Measurements from ENCODE around the gene PIEZO2. TPM values are rescaled to one million over a fixed set of nuclear protein-coding genes. Genes with fewer than 3 reads are reported as not detected.

The PIEZO2 gene
- total RNA-seq, 1 experiment from 2014 or later: 0.57 TPM

- BruUV-seq (replicated peaks): no TSS peak
- peaks cover 4% of the 10 kb centered on the region; the same call in 1 of the 2 replicates for H3K27me3 ChIP-seq (ENCODE audit: control insufficient read depth, insufficient read depth, low read length)
- no peak overlapping the region for H3K4me3 ChIP-seq (ENCODE audit: low read depth in 2 of 2, low read length in 2 of 2)
- TF ChIP-seq POLR2AphosphoS5 (IDR thresholded peaks at IDR 0.05; ENCODE audit: low read depth, low read length): no peak
- no peak for TF ChIP-seq TCF7L2 (IDR thresholded peaks at IDR 0.05; ENCODE audit: low read depth, low read length)
- no peak for TF ChIP-seq REST (IDR thresholded peaks at IDR 0.05; ENCODE audit: insufficient read depth in 1 of 2, low read depth in 2 of 2, low read length in 1 of 2)
- TF ChIP-seq SIN3A (IDR thresholded peaks at IDR 0.05; ENCODE audit: borderline replicate concordance, insufficient read depth, low read depth, low read length): no peak
- no peak for TF ChIP-seq CTCF (IDR thresholded peaks at IDR 0.05)
- CTCF ChIA-PET: no interaction called here
- no peaks in the 10 kb centered on the region for H3K36me3 ChIP-seq (ENCODE audit: control insufficient read depth, insufficient read depth, low read length)
- H3K9me3 ChIP-seq (ENCODE audit: control insufficient read depth, insufficient read depth, low read depth, low read length): no peaks in the 10 kb centered on the region
- H3K4me1 ChIP-seq (ENCODE audit: control insufficient read depth, insufficient read depth, low read length): no peaks in the 10 kb centered on the region
- POLR2A ChIA-PET: no interaction called here
- DNase-seq (ENCODE audit: low read depth, low spot score) (no peak), ATAC-seq (no peak)
- no peak overlapping the region for H3K27ac ChIP-seq (ENCODE audit: low read length)
- in situ Hi-C loops (cut with HindIII; ENCODE audit: low pct_unique_long_range_greater_than_20kb, low sequenced_read_pairs): no loop called here
- intact Hi-C loops (cut with micrococcal nuclease; ENCODE audit: unreplicated experiment): loop anchor here (10.0 kb wide), 1 partner anchor 700 kb away; no protein-coding TSS in a partner anchor
These were observed 374.3 kb downstream of the PIEZO2 start for GRCh38 chr18:10775026-10775425.

GRCh38 chr18:10771053-10771709, 378.2 kb downstream of the PIEZO2 start:
- in situ Hi-C loops (cut with HindIII; ENCODE audit: low pct_unique_long_range_greater_than_20kb, low sequenced_read_pairs): no loop called here
- intact Hi-C loops (cut with micrococcal nuclease; ENCODE audit: unreplicated experiment): loop anchor here (10.0 kb wide), 1 partner anchor 704 kb away; no protein-coding TSS in a partner anchor
- POLR2A ChIA-PET: no interaction called here

More at GRCh38 chr18:10771053-10771709, 378.2 kb downstream of the PIEZO2 start:
- Histone ChIP-seq H3K9me3 (ENCODE audit: control insufficient read depth, insufficient read depth, low read depth, low read length) (no peaks in the 10 kb centered on the region), H3K27ac (ENCODE audit: low read length) (no peak overlapping the region), H3K36me3 (ENCODE audit: control insufficient read depth, insufficient read depth, low read length) (no peaks in the 10 kb centered on the region), H3K27me3 (ENCODE audit: control insufficient read depth, insufficient read depth, low read length) (peaks cover 4% of the 10 kb centered on the region), H3K4me1 (ENCODE audit: control insufficient read depth, insufficient read depth, low read length) (no peaks in the 10 kb centered on the region), H3K4me3 (ENCODE audit: low read depth in 2 of 2, low read length in 2 of 2) (no peak overlapping the region)
- CTCF ChIA-PET: no interaction called here
- ATAC-seq (no peak), DNase-seq (ENCODE audit: low read depth, low spot score) (no peak)
- TF ChIP-seq CTCF (IDR thresholded peaks at IDR 0.05): no peak
- TF ChIP-seq TCF7L2 (IDR thresholded peaks at IDR 0.05; ENCODE audit: low read depth, low read length): no peak
- TF ChIP-seq REST (IDR thresholded peaks at IDR 0.05; ENCODE audit: insufficient read depth in 1 of 2, low read depth in 2 of 2, low read length in 1 of 2): no peak
- TF ChIP-seq SIN3A (IDR thresholded peaks at IDR 0.05; ENCODE audit: borderline replicate concordance, insufficient read depth, low read depth, low read length): no peak
- no peak for TF ChIP-seq POLR2AphosphoS5 (IDR thresholded peaks at IDR 0.05; ENCODE audit: low read depth, low read length)
- BruUV-seq (replicated peaks): no TSS peak

All from Panc1 (cell line).